Activated CD4-positive, CD25-positive, alpha-beta regulatory T cell treated with anti-CD3 and anti-CD28 coated beads, Interleukin-2, amount 50 U/mL, for 24 hours (primary cell): ENCODE data around the gene ZNF609.
A peak's percentile ranks its signal among the peaks of the same experiment; 100 is the strongest.

Source experiments
- ATAC-seq, 2 donors: fragments of 150-1000 bp; cut with Tn5 transposase; one replicate each; pipeline ENCODE4 v1.10.0; 2021; ENCODE audit warnings: mild to moderate bottlenecking in 1 of 2, moderate library complexity in 1 of 2

ZNF609 gene

DNA sequence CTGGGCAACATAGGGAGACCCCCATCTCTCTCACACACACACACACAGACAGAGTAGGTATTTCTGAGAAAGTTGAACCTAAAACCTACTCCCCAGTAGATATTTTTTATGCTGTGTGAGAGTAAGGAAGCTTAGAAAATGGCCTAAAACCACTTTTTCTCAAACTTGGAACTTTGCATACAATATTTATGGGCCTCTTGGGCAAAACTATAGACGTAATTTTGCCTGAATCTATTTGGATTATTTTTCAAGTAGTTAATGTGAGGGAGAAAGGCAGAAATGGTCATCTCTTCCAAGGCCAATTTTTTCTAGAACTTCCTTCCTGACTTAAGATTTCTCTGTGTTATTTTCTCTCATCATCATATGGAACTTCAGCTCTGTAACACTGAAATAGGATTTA, 81.7 kb downstream of the ZNF609 start:
- ATAC-seq: no peak

DNA sequence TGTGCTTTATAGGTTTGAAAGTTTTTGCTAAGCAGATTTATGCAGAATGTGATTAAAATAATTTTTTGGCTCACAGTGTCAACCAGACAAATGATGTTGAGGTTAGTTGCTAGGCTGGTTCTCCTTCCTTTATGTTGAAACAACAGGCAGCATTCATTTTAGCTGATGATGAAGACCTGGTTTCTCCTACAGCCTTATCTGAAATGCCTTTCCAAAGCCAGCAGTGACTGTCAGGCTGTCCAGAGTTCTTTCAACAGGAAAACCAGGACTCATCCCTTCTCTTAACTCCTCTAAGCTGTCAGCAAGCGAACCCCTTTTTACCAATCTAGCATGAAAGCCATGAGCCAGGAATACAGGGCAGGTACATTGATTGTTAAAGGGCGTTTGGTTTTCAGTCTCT, 84.1 kb downstream of the ZNF609 start:
- no peak for ATAC-seq

DNA sequence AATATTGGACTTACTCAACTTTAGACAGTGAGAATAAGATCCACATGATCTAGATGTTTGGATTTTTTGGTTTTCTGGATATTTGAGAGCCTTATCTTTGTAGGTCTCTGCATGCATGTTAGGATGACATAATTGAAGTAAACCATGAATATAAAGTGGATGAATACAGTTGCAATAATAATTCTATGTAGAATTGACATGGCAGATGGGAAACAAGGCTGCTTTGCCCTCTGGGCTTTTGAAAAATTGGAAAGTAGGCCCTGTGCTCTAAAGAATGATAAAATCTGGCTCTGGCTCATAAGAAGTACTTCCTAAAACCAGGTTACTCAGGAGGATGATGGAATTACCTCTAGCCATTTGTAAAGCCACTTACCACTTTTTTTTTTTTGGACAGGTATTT, 86.9 kb downstream of the ZNF609 start:
- ATAC-seq: no peak

DNA sequence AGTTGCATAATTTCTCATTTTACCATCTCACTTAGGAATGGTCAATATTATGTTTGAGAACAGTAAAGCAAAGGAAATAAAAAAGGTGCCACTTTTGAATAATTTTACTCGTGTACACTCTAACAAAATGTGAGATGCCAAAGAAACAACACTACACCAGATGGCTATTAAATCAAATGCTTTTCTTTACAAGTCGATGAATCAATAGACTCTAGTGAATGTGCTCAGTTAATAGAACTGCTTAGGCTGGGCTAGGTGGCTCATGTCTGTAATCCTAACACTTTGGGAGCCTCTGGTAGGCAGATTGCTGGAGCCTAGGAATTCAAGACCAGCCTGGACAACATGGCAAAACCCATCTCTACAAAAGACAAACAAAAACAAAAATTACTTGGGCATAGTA, 87.9 kb downstream of the ZNF609 start:
- no peak for ATAC-seq

DNA sequence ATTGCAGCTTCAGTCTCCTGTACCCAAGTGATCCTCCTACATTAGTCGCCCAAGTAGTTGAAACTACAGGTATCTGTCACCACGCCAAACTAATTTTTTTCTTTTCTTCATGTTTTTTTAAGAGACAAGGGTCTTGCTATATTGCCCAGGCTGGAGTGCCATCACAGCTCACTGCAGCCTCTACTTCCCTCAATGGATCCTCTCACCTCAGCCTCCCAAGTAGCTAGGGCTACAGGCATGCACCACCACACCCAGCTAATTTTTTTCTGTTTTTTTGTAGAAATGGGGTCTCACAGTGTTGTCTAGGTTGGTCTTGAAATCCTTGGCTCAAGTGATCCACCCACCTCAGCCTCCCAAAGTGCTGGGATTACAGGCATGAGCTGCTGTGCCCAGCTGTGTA, 89.5 kb downstream of the ZNF609 start:
- no peak for ATAC-seq

DNA sequence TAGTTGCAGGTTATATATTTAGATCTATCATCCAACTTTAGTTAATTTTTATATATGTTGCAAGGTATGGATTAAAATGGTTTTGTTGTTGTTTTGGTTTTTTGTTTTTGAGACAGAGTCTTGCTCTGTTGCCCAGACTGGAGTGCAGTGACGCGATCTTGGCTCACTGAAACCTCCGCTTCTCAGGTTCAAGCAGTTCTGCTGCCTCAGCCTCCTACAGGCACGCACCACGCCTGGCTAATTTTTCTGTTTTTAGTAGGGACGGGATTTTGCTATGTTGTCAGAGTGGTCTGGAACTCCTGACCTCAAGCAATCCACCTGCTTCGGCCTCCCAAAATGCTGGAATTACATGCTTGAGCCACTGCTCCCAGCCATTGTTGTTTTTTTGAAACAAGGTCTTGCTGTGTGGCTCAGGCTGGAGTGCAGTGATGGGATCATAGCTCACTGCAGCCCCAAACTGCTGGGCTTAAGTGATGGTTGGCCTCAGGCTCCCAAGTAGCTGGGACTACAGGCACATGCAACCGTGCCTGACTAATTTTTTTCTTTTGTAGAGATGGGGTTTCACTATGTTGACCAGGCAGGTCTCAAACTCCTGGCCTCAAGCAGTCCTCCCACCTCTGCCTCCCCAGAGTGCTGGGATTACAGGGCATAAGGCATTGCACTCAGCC, 92.0 kb downstream of the ZNF609 start:
- ATAC-seq: no peak

DNA sequence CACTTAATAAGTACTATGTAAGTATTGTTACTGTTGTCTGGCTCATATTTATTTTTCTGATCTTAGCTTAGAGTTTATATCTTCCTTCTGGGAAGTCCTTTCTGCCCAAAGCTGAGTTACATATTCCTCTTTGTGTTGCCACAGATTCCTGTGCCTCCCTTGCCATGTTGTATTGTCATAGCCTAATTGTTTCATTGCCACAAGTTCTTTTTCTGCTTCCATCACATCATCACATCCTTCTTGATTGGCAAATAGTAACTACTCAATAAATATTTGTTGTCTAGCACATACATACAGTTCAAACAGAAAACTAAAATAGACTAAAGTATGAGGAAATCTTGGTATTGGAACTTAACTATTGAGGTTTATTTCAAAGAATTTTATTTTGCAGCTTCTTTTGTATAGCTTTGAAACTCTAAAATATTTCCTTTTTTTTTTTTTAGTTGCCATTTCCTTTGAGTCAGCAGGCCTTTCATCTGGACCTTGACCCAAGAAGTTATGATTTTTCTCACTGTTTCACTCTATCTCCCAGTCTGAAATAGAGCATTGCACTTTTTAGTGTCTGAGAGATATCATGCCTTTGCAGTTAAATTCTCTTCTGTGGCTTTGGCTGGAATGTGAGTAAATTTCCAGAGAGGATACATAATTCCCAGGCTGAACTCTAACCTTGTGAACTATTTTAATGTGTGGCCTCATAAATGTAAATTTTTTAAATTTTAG, 98.2 kb downstream of the ZNF609 start:
- no peak for ATAC-seq

DNA sequence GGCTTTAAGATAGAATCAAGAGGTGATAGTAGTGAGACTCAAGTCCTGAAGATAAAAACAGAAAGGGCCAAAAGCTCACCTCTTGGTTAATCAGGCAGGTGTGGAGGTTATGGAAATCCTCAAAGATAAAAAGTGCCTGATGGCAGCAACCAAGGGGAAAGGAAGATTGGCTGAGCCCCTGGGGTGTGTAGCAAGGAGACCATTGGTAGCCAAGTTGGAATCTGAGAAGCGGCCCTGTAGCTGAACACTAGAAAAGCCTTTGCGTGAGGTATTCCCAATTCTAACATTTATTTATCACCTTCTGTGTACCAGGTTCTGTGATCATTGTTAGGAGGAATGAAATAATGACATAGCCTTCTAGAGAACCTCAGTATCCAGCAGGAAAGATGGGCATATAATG, 98.9 kb downstream of the ZNF609 start:
- no peak for ATAC-seq

DNA sequence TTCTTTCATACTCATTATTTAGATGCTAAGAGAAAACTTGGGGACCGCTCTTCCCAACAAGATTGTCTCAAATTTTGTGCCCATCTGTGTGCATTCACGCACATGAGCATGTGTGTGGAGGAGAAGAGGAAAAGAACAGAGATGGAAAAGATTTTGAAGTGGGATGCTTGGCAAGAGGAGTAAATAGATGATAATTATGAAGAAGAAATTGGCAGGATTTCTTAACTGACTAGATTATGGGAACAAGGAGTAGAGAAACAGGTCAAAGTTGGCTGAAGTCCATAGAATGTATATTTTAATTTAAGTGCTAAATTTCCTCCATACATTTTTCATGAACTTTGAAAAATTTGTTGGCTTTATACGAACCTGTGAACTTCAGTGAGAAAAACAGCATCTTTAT, 100.1 kb downstream of the ZNF609 start:
- ATAC-seq: no peak

DNA sequence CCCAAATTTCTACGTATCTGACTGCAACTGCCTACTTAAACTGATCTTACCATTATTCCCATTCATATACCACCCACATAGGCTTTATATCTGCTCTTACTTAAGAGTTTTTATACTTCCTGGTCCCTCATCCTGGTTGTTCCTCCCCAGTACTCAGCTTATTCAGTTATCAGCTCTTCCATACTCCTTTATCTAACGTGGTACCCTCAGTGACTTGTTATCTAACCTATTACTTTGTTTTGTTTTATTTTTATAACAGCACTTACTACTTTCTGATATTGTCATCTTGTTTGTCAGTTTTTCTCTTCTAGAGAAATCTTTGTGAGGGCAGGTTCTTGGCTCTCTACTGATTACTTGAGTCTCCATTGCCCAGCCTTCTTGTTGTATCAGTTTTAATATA, 100.6 kb downstream of the ZNF609 start:
- ATAC-seq: no peak

DNA sequence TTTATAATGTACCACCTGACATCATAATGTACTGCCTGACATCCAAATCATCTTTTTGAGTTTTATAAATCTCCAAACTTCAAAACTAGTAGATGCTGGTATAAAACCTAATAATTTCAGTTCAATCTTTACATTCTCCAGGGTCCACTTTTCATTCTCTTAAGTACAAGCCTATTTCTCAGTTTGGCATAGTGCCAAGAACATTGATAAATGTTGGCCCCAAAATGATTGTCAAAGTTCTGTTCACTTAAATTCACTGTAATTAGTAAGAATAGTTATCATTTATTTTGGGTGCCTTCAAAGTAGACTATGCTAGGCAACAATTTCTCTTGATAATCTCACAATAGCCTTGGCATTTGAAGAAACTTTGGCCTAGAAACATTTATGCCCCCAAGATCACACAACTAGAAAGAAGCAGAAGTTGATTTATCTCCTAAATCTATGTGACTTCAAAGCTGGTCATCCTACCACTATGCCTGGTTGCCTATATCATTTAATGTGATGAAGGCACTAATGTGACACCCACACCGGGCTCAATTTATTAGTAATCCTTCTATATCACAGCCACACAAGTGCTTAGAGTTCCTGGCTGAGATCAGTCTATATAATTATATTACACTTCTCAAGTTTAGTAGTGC, 101.7 kb downstream of the ZNF609 start:
- ATAC-seq: no peak

DNA sequence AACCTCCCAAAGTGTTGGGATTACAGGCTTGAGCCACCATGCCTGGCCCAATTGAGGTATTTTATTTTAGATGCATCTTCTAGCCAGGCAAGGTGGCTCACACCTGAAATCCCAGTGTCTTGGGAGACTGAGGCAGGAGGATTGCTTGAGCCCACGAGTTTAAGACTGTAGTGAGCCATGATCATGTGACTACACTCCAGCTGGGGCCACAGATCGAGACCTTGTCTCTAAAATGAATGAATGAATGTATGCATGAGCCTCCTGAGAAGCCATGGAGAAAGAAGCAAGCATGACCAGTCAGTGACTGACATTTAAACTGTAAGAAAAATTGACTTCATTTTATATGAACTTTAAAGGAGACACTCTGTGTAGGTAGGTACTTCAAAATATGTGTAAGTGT, 105.7 kb downstream of the ZNF609 start:
- ATAC-seq: no peak

DNA sequence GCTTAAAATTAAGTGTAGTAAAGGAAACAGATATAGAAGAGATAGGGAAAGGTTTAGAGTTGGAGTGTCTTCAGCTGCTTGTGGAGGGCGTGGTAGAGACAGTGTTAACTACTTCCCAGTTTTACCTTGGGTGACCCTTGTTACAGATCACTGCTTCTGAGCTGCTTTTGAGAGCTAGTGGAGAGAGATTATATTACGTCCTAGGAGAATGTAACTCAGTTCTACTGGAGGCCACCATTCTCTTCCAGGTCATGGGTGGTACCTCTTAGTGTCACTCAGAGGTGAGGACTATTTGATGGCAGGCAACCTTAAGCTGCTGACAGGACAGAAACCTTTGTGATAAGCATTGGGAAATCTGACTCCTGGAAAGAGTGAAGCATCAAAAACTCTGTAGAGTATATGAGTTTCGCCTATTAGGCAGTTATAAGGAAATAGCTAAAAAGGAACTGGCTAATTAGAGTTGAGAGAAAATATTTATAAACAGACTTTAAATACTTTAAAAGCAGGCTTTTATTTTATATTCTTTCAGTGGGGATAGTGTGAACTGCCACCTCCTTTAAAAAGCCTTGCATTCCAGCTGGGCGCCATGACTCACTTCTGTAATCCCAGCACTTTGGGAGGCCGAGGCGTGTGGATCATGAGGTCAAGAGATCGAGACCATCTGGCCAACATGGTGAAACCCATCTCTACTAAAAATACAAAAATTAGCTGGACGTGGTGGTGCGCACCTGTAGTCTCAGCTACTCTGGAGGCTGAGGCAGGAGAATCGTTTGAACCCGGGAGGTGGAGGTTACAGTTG, 106.5 kb downstream of the ZNF609 start:
- ATAC-seq: no peak

DNA sequence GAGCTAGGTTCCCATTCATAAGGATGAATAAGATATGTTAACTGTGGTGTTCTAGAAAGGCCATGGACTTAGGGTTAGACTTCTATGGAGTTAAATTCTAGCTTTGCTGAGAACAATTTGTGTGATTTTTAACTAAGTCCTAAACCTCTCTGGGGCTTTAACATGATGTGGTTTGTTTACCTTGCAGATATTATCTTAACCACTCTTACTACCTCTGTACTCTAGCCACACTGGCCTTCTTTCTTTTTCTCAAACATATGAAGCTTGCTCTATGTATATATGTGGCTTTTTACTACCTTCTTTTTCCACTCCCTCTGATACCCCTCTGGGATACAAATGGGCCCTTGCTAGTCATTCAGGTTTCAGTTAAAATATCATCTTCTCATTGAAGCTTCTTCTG, 108.4 kb downstream of the ZNF609 start:
- peak in 1 of 2 donors; percentile 41 for ATAC-seq

DNA sequence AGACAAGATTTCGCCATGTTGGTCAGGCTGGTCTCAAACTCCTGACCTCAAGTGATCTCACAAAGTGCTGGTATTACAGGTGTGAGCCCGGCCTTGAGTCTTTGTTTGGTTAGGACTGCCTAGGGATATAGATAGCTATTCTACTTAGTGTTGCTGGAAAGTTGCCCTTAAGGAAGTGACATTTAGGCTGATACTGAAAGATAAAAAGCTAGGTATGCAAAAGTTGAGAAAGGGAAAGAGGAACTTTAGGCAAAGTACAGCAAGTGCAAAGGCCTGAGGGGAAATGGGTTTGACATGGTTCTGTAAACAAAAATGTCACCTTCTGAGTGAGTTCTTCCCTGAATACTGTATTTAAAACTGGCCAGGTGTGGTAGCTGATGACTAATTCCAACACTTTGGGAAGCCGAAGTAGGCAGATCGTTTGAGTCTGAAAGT, 111.5 kb downstream of the ZNF609 start:
- no peak for ATAC-seq

DNA sequence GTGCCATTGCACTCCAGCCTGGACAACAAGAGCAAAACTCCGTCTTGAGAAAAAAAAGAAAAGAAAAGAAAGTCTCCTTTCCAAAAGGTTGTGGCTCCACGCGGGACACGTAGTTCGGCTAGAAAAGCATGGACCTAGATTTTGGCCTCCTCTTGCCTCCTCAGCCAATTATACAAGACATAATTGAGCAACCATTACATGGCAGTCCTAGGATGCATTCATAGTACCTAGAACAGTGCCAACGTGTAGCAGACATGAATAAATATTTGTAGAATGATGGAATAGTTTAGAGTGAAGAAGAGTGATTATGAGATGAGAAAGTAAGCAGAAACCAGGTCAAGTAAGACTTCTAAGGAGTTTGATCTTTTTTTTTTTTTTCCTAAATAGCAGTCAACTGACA, 112.5 kb downstream of the ZNF609 start:
- no peak for ATAC-seq

DNA sequence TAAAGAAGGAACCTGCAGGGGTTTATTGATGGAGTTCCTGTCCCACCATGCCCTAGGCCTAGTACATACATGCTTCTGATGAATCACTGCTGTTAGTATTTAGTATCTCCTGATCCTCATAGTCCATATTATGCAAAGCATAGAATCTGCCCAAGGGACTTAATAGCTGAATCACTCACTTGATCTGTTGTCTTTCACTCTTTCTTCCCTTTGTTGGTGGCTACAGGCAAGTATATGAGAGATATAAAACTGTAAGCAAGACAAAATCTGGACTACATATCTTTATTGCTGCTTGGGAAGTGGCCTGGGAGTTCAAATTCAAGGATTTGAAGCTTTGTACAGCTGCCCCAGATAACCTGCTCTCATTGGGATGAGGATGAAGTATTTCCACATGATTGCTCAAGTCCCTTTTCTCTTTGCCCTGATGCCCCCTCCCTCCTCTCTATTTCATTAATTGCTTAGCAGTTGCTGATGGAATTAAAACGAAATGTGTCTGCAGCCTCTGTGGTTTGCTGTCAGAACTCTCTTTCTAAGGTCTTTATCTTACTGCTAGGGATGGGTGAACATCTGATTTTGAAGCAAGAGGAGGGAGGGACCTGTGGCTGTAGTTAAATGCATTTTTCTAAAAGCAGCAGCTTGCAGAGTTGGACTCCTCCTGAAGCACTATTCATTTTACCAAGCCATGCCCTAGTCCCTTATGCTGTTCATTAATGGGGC, 114.1 kb downstream of the ZNF609 start:
- ATAC-seq: no peak

DNA sequence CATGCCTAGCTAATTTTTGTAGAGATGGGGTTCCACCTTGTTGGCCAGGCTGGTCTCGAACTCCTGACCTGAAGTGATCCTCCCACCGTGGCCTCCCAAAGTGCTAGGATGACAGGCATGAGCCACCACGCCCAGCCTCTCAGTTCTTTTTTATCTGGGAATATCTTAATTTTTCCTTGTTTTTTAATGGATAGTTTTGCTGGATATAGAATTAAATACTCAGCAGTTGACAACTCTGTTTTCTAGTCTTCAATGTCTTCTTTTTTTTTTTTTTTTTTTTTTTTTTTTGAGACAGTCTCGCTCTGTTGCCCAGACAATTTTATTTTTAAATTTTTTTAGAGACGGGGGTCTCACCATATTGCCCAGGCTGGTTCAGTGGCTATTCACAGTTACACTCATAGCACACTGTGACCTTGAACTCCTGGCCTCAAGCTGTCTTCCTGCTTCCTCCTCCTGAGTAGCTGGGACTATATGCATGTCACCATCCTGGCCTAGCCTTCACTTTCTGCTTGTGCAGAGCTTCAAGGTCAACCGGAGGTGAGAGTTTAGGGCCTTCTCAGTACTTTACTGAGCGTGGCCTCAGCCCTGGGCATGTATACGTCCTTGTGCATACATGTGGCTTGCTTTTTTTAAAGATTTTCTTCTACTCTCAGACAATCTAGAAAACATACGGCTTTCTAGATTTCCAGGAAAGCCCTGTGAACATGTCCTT, 120.5 kb downstream of the ZNF609 start:
- ATAC-seq: no peak

DNA sequence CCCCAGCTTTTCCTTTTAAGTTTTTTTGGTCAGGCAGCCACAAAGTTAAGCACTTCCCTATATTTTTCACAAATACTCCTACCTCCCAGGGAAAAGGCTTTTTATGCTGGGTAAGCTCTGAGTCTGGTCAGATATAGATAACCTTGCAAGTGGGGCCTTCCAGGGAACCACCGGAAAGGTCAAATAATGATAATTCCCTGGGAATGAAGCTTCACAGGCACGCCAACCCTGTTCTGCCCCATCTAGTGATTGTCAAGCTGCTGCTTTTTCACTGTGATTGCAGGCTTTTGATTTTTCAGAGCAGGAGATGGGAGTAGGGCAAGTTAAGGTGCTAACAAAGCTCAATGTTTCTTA, 121.0 kb downstream of the ZNF609 start:
- ATAC-seq: no peak

DNA sequence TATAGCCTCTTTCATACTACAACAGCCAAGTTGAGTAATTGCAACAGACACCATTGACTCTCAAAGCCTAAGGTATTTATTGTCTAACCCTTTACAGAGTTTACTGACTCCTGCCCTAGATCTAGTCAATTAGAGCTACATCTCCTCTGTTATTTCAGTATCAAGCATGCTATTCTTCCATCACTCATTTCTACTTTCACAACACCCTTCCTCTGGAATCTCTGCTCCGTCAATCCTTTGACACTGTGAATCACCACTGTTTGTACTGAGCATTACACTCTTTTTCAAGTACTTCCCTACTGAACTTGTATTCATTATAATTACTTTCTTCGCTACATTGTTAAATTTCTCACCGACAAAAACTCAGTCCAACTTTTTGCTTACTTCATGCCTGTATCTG, 121.8 kb downstream of the ZNF609 start:
- ATAC-seq: no peak

DNA sequence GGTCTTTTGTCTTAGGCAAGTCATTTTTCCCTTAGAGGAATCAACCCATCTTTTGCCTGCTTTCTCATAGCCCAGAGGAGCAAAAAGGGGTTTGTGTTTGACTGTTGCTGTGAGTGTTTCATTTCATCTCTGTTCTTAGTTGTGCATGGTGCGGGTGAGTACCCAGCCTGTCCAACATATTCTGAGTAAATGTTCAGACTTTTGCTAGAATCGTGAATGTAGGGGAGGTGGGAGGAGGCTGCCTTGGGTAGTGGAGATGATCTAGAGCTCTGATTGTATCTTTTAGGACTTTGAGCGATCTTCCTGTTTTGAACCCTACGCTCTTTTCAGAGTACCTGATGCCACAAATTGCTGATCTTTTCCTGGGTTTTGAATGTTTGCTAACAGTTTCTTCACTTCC, 123.1 kb downstream of the ZNF609 start:
- no peak for ATAC-seq

DNA sequence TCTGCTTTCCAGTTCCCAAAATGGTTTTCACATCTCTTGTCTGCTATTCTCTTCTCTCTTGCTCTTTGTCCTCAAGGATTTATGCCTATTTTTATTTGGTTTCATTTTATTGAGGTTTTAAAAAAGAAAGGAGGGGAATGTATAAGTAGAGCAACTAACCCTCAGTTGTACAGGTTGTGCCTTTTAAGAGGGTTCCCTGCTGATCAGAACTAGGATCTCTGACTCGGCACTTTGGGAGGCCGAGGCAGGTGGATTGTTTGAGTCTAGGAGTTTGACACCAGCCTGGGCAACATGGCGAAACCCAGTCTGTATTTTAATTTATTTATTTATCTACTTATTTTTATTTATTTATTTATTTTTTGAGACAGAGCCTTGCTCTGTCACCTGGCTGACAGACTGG, 123.6 kb downstream of the ZNF609 start:
- no peak for ATAC-seq
